PC-3 (cell line): ENCODE results near the gene CNTNAP5.

Source experiments
- EZH2 ChIP-seq: fragments of 300-600 bp; sonication (generic); IDR thresholded peaks from one replicate; pipeline ENCODE4 v1.6.1; 2017; ENCODE audit warnings: antibody characterized with exemption, mild to moderate bottlenecking, low read length; ENCODE audit not compliant: unreplicated experiment
- EZH2phosphoT487 ChIP-seq: fragments of 300-600 bp; sonication (generic); IDR thresholded peaks from 2 replicates; pipeline ENCODE4 v1.6.1; 2018; ENCODE audit warnings: mild to moderate bottlenecking, antibody characterized with exemption, low read length, borderline replicate concordance
- TF ChIP-seq, protein P1 (sequence below): fragments of 300-600 bp; sonication (generic); conservative IDR thresholded peaks from 2 replicates; pipeline ENCODE4 v1.5.1; 2017; ENCODE audit warnings: antibody characterized with exemption, low read depth, mild to moderate bottlenecking, low read length

DNA sequence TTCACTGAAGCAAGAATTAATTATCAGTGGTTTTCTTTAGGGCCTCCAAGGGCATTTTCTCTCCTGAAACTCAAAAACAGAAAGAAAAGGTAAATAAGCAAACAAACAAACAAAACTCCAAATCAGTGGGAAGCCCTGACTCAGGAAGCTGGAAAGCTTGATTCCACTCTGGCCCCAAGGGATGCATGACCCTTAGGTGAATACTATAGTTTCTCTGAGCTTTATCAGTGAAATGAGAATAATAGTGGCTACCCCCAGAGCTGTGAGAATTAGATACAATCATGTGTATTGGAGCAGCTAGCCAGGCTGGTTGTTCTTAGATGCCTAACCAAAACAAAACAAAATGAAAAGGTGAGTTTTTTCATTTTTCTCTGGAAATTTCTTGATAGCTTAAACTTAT lies 585.1 kb downstream of the CNTNAP5 start:
- TF ChIP-seq, protein P1, sequence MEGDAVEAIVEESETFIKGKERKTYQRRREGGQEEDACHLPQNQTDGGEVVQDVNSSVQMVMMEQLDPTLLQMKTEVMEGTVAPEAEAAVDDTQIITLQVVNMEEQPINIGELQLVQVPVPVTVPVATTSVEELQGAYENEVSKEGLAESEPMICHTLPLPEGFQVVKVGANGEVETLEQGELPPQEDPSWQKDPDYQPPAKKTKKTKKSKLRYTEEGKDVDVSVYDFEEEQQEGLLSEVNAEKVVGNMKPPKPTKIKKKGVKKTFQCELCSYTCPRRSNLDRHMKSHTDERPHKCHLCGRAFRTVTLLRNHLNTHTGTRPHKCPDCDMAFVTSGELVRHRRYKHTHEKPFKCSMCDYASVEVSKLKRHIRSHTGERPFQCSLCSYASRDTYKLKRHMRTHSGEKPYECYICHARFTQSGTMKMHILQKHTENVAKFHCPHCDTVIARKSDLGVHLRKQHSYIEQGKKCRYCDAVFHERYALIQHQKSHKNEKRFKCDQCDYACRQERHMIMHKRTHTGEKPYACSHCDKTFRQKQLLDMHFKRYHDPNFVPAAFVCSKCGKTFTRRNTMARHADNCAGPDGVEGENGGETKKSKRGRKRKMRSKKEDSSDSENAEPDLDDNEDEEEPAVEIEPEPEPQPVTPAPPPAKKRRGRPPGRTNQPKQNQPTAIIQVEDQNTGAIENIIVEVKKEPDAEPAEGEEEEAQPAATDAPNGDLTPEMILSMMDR = no peak
- no peak for TF ChIP-seq EZH2
- TF ChIP-seq EZH2phosphoT487 = no peak
